ENCODE measurements around the gene APEX2.

APEX2 gene

GRCh38 chrX:54999717-55000598 is at the start of gene APEX2:
TSS of gene APEX2 (plus strand) at chrX:55000363. CDS start at chrX:55000423, 60 bp downstream.
- TF ChIP-seq, protein P1, sequence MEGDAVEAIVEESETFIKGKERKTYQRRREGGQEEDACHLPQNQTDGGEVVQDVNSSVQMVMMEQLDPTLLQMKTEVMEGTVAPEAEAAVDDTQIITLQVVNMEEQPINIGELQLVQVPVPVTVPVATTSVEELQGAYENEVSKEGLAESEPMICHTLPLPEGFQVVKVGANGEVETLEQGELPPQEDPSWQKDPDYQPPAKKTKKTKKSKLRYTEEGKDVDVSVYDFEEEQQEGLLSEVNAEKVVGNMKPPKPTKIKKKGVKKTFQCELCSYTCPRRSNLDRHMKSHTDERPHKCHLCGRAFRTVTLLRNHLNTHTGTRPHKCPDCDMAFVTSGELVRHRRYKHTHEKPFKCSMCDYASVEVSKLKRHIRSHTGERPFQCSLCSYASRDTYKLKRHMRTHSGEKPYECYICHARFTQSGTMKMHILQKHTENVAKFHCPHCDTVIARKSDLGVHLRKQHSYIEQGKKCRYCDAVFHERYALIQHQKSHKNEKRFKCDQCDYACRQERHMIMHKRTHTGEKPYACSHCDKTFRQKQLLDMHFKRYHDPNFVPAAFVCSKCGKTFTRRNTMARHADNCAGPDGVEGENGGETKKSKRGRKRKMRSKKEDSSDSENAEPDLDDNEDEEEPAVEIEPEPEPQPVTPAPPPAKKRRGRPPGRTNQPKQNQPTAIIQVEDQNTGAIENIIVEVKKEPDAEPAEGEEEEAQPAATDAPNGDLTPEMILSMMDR (conservative IDR thresholded peaks at IDR 0.05; ENCODE audit: low read depth, low read length) = no peak
- peak; percentile 93 for DNase-seq (ENCODE audit: low read depth)
- H3K4me3 ChIP-seq (ENCODE audit: low read depth, low read length) = peak within 1 kb of the TSS; percentile 73

DNA sequence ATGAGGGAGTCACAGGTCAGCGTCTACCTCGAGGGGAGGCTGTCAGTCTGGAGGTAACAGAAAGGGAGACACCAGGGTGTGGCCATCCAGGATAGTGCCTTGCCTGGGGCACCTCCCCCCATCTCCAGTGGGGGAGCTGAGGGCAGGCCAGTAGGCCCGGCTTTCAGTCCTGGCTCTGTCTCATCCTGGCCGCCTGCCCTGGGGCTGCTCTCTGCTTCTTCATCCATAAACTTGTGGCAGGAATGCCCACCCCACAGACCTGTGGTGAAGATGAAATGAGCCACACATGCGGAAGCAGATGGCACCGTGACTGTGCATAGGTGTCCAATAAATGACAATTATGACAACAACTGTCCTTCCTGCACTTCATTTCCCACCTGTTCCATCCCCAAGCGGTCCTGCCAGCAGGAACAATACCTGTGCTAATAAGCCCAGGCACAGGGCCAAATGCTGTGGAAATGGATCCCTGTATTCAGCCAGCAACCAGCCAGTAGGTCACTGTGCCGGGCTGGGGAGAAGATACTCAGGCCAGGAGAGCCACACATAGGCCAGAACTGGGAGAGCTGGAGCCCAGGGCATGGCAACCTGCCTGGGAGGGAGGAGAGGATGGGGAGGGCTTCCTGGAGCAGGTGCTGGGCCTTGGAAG is 49.3 kb upstream of the APEX2 start:
- TF ChIP-seq, protein P1 (conservative IDR thresholded peaks at IDR 0.05; ENCODE audit: low read depth, low read length) = no peak
- H3K4me3 ChIP-seq (ENCODE audit: low read depth, low read length) = no peak overlapping the region
- DNase-seq (ENCODE audit: low read depth) = no peak

GRCh38 chrX:54961750-54962149 is 38.4 kb upstream of the APEX2 start:
- DNase-seq (ENCODE audit: low read depth) = no peak
- no peak overlapping the region for H3K4me3 ChIP-seq (ENCODE audit: low read depth, low read length)
- TF ChIP-seq, protein P1 (conservative IDR thresholded peaks at IDR 0.05; ENCODE audit: low read depth, low read length) = no peak

GRCh38 chrX:54964766-54965497 is 35.2 kb upstream of the APEX2 start:
- no peak overlapping the region for H3K4me3 ChIP-seq (ENCODE audit: low read depth, low read length)
- TF ChIP-seq, protein P1 (conservative IDR thresholded peaks at IDR 0.05; ENCODE audit: low read depth, low read length) = no peak
- no peak for DNase-seq (ENCODE audit: low read depth)

DNA sequence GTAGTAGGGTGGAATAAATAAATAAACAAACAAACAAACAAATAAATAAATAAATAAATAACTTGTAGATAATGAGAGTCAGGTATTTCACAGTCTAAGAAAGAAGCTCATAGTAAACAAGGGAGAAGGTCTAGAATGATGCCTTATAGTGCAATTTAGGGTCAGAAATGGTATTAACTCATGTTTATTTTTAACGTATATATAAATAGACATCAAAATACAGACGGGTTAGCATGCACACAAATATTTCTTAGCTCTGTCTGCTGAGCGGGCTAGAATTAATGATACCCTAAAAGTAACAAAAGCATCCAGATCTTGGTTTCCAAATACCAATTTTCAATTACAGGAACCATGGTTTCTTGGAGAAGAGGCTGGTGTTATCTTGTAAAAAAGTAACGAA is 22.8 kb upstream of the APEX2 start:
- DNase-seq (ENCODE audit: low read depth) = no peak
- no peak overlapping the region for H3K4me3 ChIP-seq (ENCODE audit: low read depth, low read length)
- TF ChIP-seq, protein P1 (conservative IDR thresholded peaks at IDR 0.05; ENCODE audit: low read depth, low read length) = no peak

- TF ChIP-seq, protein P1 (conservative IDR thresholded peaks at IDR 0.05; ENCODE audit: low read depth, low read length) = no peak
- DNase-seq (ENCODE audit: low read depth) = peak; percentile 8
- H3K4me3 ChIP-seq (ENCODE audit: low read depth, low read length) = no peak overlapping the region
Observed at GRCh38 chrX:54978448-54978847, 21.7 kb upstream of the APEX2 start.
